SH-SY5Y (cell line): ENCODE data around the gene GTF2H4.

Experiments
- GATA2 ChIP-seq: IDR thresholded peaks from 2 replicates; pipeline ENCODE4 v1.6.1; 2011; ENCODE audit warnings: mild to moderate bottlenecking, low read depth, low read length
- GATA3 ChIP-seq: IDR thresholded peaks from 2 replicates; pipeline ENCODE4 v1.6.1; 2011; ENCODE audit warnings: low read depth, mild to moderate bottlenecking, low read length, moderate library complexity

- TF ChIP-seq GATA2 (no peak), GATA3 (no peak)
These were observed 36.3 kb upstream of the GTF2H4 start for GRCh38 chr6:30871592-30872183.
